ENCODE measurements around the gene FLVCR2. TPM values are rescaled to one million over a fixed set of nuclear protein-coding genes. Genes with fewer than 3 reads are reported as not detected.

FLVCR2 gene
- total and polyA plus RNA-seq, 8 donors = 0.33 to 6.3 (median 2.4) TPM

DNA sequence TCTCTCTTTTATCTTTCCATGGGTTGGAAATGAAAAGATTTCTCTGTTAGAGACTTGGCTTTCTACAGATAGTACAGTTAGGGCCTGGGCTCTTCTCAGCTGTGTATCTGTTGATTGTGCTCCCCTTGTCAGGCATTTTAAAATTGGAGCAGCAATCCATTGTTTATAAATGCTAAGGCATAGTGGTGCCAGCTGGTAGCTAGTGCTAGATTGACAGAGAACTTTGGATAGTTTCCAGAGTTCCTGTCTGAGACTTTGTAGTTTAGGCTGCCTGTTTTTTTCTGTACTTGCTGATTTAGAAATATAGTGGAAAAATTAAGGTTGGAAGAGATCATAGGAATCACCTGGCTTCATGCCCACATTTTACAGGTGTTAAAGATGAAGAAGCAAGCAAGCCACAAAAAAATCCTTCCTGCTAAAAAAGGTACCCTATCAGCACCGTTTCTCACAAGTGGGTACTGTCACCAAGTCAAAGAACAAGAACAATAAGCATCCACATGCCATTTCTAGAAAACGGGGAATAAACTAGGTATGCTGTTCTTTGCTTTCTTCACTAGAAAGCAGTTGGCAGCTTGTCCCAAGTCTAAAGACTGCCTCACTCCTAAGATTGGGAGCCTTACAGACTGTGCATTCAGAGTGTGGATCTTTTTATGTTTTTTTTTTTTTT lies 88.8 kb downstream of the FLVCR2 start:
- WGBS, 2 donors = 72 to 84% methylated on average over 2 of the region's 2 CpGs
- intact Hi-C loops (cut with DNase I) = no loop called here
- DNase-seq = no peak
- Histone ChIP-seq H3K9me3 (no peaks in the 10 kb centered on the region), H3K4me1 (no peaks in the 10 kb centered on the region), H3K36me3 (no peaks in the 10 kb centered on the region), H3K27me3 (no peaks in the 10 kb centered on the region), H3K4me3 (no peak overlapping the region), H3K27ac (no peak overlapping the region)
- TF ChIP-seq, protein P1, sequence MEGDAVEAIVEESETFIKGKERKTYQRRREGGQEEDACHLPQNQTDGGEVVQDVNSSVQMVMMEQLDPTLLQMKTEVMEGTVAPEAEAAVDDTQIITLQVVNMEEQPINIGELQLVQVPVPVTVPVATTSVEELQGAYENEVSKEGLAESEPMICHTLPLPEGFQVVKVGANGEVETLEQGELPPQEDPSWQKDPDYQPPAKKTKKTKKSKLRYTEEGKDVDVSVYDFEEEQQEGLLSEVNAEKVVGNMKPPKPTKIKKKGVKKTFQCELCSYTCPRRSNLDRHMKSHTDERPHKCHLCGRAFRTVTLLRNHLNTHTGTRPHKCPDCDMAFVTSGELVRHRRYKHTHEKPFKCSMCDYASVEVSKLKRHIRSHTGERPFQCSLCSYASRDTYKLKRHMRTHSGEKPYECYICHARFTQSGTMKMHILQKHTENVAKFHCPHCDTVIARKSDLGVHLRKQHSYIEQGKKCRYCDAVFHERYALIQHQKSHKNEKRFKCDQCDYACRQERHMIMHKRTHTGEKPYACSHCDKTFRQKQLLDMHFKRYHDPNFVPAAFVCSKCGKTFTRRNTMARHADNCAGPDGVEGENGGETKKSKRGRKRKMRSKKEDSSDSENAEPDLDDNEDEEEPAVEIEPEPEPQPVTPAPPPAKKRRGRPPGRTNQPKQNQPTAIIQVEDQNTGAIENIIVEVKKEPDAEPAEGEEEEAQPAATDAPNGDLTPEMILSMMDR (IDR thresholded peaks at IDR 0.05) = no peak
- ATAC-seq = no peak
- FAIRE-seq = no peak

DNA sequence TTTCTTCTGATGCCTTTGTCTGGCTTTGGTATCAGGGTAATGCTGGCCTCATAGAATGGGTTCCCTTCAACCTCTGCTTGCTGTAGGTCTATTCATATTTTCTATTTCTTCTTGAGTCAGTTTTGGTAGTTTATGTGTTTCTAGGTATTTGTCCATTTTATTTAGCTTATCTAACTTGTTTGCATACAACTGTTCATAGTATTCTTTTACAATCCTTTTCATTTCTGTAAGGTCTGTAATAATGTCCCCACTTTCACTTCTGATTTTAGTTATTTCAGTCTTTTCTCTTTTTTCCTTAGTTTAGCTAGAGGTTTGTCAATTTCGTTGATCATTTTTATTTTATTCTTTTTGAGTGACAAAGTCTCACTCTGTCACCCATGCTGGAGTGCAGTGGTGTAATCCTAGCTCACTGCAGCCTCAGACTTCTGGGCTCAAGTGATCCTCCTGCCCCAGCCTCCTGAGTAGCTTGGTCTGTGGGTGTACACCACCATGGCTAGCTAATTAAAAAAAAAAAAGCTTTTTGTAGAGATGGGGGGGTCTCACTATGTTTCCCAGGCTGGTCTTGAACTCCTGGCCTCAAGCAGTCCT lies 94.3 kb downstream of the FLVCR2 start:
- Histone ChIP-seq H3K36me3 (no peaks in the 10 kb centered on the region), H3K27me3 (no peaks in the 10 kb centered on the region), H3K4me3 (no peak overlapping the region), H3K9me3 (no peaks in the 10 kb centered on the region), H3K27ac (no peak overlapping the region), H3K4me1 (no peaks in the 10 kb centered on the region)
- DNase-seq (no peak), FAIRE-seq (no peak), ATAC-seq (no peak)
- intact Hi-C loops (cut with DNase I) = no loop called here
- TF ChIP-seq, protein P1 (IDR thresholded peaks at IDR 0.05) = no peak
- WGBS, 2 donors = 81% methylated on average over 1 of the region's 1 CpG

DNA sequence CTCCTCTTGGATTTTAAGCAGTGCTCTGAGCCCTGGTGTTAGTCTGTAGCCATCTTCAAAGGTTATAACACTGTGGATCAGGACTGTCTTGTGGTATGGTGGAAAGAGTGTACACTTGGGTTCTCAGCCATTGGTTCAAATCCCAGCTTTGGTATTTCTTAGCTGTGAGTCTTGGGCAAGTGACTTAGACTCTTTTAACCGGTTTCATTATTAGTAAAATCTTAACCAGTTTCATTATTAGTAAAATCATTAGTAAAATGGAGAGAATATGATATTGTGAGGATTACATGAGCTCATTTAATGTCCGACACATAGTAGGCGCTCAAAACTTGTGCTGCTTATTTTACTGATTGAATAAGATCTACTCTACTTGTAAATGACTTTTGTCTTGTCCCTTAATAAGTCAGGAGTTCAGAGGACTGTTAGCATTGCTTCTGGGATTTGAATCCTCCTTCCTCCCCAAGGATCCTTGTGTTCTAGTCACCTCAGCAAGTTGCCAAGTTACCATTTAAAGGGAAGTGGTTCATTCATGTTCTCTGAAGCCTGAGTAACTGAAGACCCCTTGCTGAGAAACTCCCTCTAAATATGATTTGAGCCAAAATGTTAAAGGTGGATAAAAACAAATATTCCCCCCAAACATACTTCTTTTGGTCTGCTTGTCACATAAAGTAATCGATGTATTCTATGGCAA lies 95.1 kb downstream of the FLVCR2 start:
- DNase-seq (no peak), FAIRE-seq (no peak), ATAC-seq (no peak)
- 96% methylated on average over 4 of the region's 4 CpGs for WGBS, 2 donors
- Histone ChIP-seq H3K27ac (no peak overlapping the region), H3K27me3 (no peaks in the 10 kb centered on the region), H3K4me3 (no peak overlapping the region), H3K4me1 (no peaks in the 10 kb centered on the region), H3K36me3 (no peaks in the 10 kb centered on the region), H3K9me3 (no peaks in the 10 kb centered on the region)
- TF ChIP-seq, protein P1 (IDR thresholded peaks at IDR 0.05) = no peak
- intact Hi-C loops (cut with DNase I) = no loop called here

DNA sequence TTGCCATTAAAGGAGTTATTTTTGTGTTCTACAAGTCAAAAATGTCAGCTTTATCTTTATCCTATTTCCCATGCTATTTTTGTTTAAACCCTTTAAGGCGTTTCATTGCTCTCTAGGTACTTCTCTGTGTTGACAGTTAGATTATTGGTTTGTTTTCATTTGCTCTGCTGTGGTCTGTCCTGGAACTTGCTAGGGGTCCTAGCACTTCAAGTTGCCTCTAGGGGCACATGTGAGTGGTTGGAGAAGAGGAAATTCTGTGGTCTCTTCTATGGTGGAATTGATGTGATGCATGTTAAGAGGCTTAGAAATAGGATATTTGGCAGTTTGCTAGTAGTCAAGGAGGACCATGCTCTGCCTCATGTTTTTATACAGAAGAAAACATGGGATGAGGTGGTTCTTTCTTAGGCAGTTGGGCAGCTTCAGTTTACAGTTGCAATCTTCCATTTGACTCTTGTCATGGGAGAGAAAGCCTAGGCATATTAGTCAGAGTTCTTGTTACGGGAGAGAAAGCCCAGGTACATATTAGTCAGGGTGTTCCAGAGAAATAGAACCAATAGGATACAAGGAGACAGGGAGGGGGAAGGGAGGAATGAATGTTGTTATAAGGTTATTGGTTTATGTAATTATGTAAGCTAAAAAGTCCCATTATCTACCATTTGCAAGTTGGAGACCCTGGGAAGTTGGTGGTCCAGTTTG lies 97.0 kb downstream of the FLVCR2 start:
- ATAC-seq (no peak), DNase-seq (no peak), FAIRE-seq (no peak)
- Histone ChIP-seq H3K9me3 (no peaks in the 10 kb centered on the region), H3K4me1 (no peaks in the 10 kb centered on the region), H3K36me3 (no peaks in the 10 kb centered on the region), H3K27ac (no peak overlapping the region), H3K27me3 (no peaks in the 10 kb centered on the region), H3K4me3 (no peak overlapping the region)
- intact Hi-C loops (cut with DNase I) = no loop called here
- WGBS, 2 donors = 79 to 85% methylated on average over 2 of the region's 2 CpGs
- TF ChIP-seq, protein P1 (IDR thresholded peaks at IDR 0.05) = no peak
